GM23338 (cell line): ENCODE measurements around the gene SMIM41. TPM values are rescaled to one million over a fixed set of nuclear protein-coding genes. Genes with fewer than 3 reads are reported as not detected.
A peak's percentile ranks its signal among the peaks of the same experiment; 100 is the strongest.

ENCODE experiments used
- ATAC-seq: fragments of 200-7000 bp; cut with Tn5 transposase; 3 replicates; pipeline ENCODE4 v1.9.1; 2020
- DNase-seq: peaks from one replicate; pipeline ENCODE4 v3.0.0-alpha.2; 2015; ENCODE audit warnings: low spot score
- H2AFZ ChIP-seq: fragments of 200-600 bp; sonication (generic); 2 replicates; pipeline ENCODE4 v1.8.0; 2016; ENCODE audit warnings: antibody characterized with exemption, mild to moderate bottlenecking, moderate library complexity
- H3F3A ChIP-seq: fragments of 200-600 bp; sonication (generic); replicated peaks from 2 replicates; pipeline ENCODE4 v1.8.0; 2017; ENCODE audit warnings: antibody characterized with exemption, mixed run types, low read depth
- H3K27ac ChIP-seq: fragments of 200-600 bp; sonication (generic); 2 replicates; pipeline ENCODE4 v1.6.1; 2016; ENCODE audit warnings: low read depth
- H3K27me3 ChIP-seq: fragments of 200-600 bp; sonication (generic); 2 replicates; pipeline ENCODE4 v1.8.0; 2016; ENCODE audit warnings: mild to moderate bottlenecking, mixed run types, moderate library complexity; ENCODE audit not compliant: insufficient read depth
- H3K36me3 ChIP-seq: fragments of 200-600 bp; sonication (generic); 2 replicates; pipeline ENCODE4 v1.8.0; 2016; ENCODE audit warnings: mild to moderate bottlenecking; ENCODE audit not compliant: insufficient read depth
- H3K4me1 ChIP-seq: fragments of 200-600 bp; sonication (generic); 2 replicates; pipeline ENCODE4 v1.8.0; 2016; ENCODE audit warnings: mild to moderate bottlenecking, moderate library complexity; ENCODE audit not compliant: insufficient read depth
- H3K4me2 ChIP-seq: fragments of 200-600 bp; sonication (generic); 2 replicates; pipeline ENCODE4 v1.7.1; 2017; ENCODE audit warnings: mixed run types
- H3K4me3 ChIP-seq: fragments of 200-600 bp; sonication (generic); 2 replicates; pipeline ENCODE4 v1.6.1; 2016; ENCODE audit warnings: mixed run types
- H3K79me2 ChIP-seq: fragments of 200-600 bp; sonication (generic); replicated peaks from 2 replicates; pipeline ENCODE4 v1.8.0; 2017; ENCODE audit warnings: mild to moderate bottlenecking; ENCODE audit not compliant: insufficient read depth
- H3K9me2 ChIP-seq: fragments of 200-600 bp; sonication (generic); 2 replicates; pipeline ENCODE4 v1.8.0; 2017; ENCODE audit not compliant: insufficient read depth
- H4K20me1 ChIP-seq: fragments of 200-600 bp; sonication (generic); replicated peaks from 2 replicates; pipeline ENCODE4 v1.8.0; 2017; ENCODE audit warnings: mild to moderate bottlenecking; ENCODE audit not compliant: insufficient read depth
- H3K27ac Mint-ChIP-seq: 2 replicates; pipeline ENCODE4 v1.8.0; 2020; ENCODE audit warnings: inconsistent platforms, mild to moderate bottlenecking, moderate library complexity, mixed read lengths
- H3K27me3 Mint-ChIP-seq: 3 replicates; pipeline ENCODE4 v1.8.0; 2022; ENCODE audit warnings: low read depth, mild to moderate bottlenecking, moderate library complexity, mixed read lengths, inconsistent platforms; ENCODE audit not compliant: insufficient read depth, poor library complexity
- H3K36me3 Mint-ChIP-seq: 3 replicates; pipeline ENCODE4 v1.8.0; 2021; ENCODE audit warnings: low read depth, mild to moderate bottlenecking, inconsistent platforms, moderate library complexity, mixed read lengths
- H3K4me1 Mint-ChIP-seq: 3 replicates; pipeline ENCODE4 v1.8.0; 2020; ENCODE audit warnings: mild to moderate bottlenecking, inconsistent platforms, mixed read lengths
- H3K4me3 Mint-ChIP-seq: 3 replicates; pipeline ENCODE4 v1.8.0; 2021; ENCODE audit warnings: moderate library complexity, mild to moderate bottlenecking, inconsistent platforms, mixed read lengths
- H3K9me3 Mint-ChIP-seq: 3 replicates; pipeline ENCODE4 v1.8.0; 2020; ENCODE audit warnings: moderate library complexity, mild to moderate bottlenecking, inconsistent platforms, mixed read lengths
- CREB1 ChIP-seq: fragments of 250-450 bp; sonication (Bioruptor Pico); IDR thresholded peaks from 2 replicates; pipeline ENCODE4 v1.5.0; 2020; ENCODE audit warnings: low read depth, mild to moderate bottlenecking, moderate library complexity
- ZNF331 ChIP-seq: fragments of 250-450 bp; sonication (Bioruptor Pico); IDR thresholded peaks from 2 replicates; pipeline ENCODE4 v1.5.0; 2020; ENCODE audit warnings: low read depth, mild to moderate bottlenecking, moderate library complexity
- polyA plus RNA-seq: library from polyadenylated mRNA; unstranded; fragments of >200 nt; fragmentation: Nextera tagmentation; extraction: Ambion mirVana; gene quantifications from 2 replicates; pipeline ENCODE4 v1.2.1, GENCODE V29; 2016
- total RNA-seq: library from RNA; depleted of rRNA; stranded (reverse); fragments of >200 nt; shearing (Covaris generic); gene quantifications from 2 replicates; pipeline ENCODE4 v1.2.3, GENCODE V29; 2014
- TF ChIP-seq, protein P1 (sequence below), 2 experiments: fragments of 200-600 bp in 1 of 2; sonication (generic) in 1 of 2; conservative IDR thresholded peaks; 2 replicates each; pipeline versions ENCODE4 v1.5.1 to v1.6.1; 2016 to 2017; ENCODE audit warnings: antibody characterized with exemption in 2 of 2, low read depth in 2 of 2, mild to moderate bottlenecking in 2 of 2, moderate library complexity in 1 of 2
- TF ChIP-seq, protein P2 (sequence below): fragments of 250-450 bp; sonication (Bioruptor Pico); IDR thresholded peaks from 2 replicates; pipeline ENCODE4 v1.5.0; 2020; ENCODE audit warnings: mild to moderate bottlenecking, moderate library complexity
- TF ChIP-seq, protein P3 (sequence below): IDR thresholded peaks from one replicate; pipeline ENCODE4 v1.6.1; 2018; ENCODE audit warnings: antibody characterized with exemption; ENCODE audit not compliant: unreplicated experiment

SMIM41 gene
- total and polyA plus RNA-seq, 2 experiments from 2014 or later = 0.66 TPM

DNA sequence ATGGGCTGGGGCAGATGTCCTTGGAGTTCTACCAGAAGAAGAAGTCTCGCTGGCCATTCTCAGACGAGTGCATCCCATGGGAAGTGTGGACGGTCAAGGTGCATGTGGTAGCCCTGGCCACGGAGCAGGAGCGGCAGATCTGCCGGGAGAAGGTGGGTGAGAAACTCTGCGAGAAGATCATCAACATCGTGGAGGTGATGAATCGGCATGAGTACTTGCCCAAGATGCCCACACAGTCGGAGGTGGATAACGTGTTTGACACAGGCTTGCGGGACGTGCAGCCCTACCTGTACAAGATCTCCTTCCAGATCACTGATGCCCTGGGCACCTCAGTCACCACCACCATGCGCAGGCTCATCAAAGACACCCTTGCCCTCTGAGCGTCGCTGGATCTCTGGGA lies 2.7 kb upstream of the SMIM41 start:
- Histone ChIP-seq H4K20me1 (peaks cover 32% of the 10 kb centered on the region), H3K4me2 (no peak overlapping the region), H3K27me3 (peaks cover 12% of the 10 kb centered on the region; the same call in 1 of the 2 replicates), H3K79me2 (peaks cover 36% of the 10 kb centered on the region), H3K9me2 (no peaks in the 10 kb centered on the region), H3K27ac (no peak overlapping the region), H2AFZ (no peak overlapping the region), H3F3A (0 out of 2 replicates have a peak, but pooled peaks cover 7% of the 10 kb centered on the region), H3K36me3 (peaks cover 11% of the 10 kb centered on the region; the same call in 1 of the 2 replicates), H3K4me1 (peaks cover 27% of the 10 kb centered on the region; the same call in 1 of the 2 replicates), H3K4me3 (no peak overlapping the region)
- Mint-ChIP-seq H3K9me3 (no peaks in the 10 kb centered on the region), H3K27ac (no peak overlapping the region), H3K27me3 (peaks cover 10% of the 10 kb centered on the region), H3K4me3 (no peak overlapping the region), H3K4me1 (peaks cover 24% of the 10 kb centered on the region), H3K36me3 (peaks cover 56% of the 10 kb centered on the region)
- DNase-seq (no peak), ATAC-seq (no peak)
- TF ChIP-seq, protein P1, sequence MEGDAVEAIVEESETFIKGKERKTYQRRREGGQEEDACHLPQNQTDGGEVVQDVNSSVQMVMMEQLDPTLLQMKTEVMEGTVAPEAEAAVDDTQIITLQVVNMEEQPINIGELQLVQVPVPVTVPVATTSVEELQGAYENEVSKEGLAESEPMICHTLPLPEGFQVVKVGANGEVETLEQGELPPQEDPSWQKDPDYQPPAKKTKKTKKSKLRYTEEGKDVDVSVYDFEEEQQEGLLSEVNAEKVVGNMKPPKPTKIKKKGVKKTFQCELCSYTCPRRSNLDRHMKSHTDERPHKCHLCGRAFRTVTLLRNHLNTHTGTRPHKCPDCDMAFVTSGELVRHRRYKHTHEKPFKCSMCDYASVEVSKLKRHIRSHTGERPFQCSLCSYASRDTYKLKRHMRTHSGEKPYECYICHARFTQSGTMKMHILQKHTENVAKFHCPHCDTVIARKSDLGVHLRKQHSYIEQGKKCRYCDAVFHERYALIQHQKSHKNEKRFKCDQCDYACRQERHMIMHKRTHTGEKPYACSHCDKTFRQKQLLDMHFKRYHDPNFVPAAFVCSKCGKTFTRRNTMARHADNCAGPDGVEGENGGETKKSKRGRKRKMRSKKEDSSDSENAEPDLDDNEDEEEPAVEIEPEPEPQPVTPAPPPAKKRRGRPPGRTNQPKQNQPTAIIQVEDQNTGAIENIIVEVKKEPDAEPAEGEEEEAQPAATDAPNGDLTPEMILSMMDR (conservative IDR thresholded peaks at IDR 0.05; ENCODE audit: low read depth in 2 of 2) = no peak
- TF ChIP-seq CREB1 (CRISPR knock-in tag) = no peak
- no peak for TF ChIP-seq ZNF331 (CRISPR knock-in tag)

DNA sequence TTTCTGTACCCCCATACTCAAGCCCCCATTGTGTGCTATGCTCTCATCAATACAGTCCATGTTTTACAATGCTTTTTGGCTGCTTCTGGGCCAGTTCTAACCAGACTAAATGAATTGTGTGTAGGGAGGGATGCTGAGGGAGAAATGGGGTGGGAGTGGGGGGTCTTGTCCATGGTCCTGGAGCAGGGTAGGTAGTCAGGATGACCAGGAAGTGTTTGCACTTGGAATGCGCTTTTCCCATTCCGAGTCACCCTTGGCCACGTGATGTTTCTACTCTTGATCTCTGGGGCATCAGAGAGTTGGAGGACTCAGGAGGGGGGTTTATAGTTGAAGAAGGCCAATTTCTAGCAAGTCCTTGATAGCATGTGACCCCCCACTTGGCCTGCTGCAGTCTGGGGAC lies 1.2 kb upstream of the SMIM41 start:
- Histone ChIP-seq H3K4me1 (peaks cover 40% of the 10 kb centered on the region; the same call in 1 of the 2 replicates), H3K36me3 (peaks cover 6% of the 10 kb centered on the region; the same call in 1 of the 2 replicates), H4K20me1 (peaks cover 21% of the 10 kb centered on the region), H3K9me2 (no peaks in the 10 kb centered on the region), H3K27me3 (peaks cover 12% of the 10 kb centered on the region; the same call in 1 of the 2 replicates), H2AFZ (no peak overlapping the region), H3K79me2 (peaks cover 21% of the 10 kb centered on the region), H3K4me2 (no peak overlapping the region), H3F3A (0 out of 2 replicates have a peak, but pooled peaks cover 11% of the 10 kb centered on the region), H3K4me3 (no peak overlapping the region), H3K27ac (no peak overlapping the region)
- H3K4me3 Mint-ChIP-seq = no peak overlapping the region
- no peaks in the 10 kb centered on the region for H3K9me3 Mint-ChIP-seq
- H3K4me1 Mint-ChIP-seq = peaks cover 33% of the 10 kb centered on the region
- H3K36me3 Mint-ChIP-seq = peaks cover 49% of the 10 kb centered on the region
- TF ChIP-seq, protein P2, sequence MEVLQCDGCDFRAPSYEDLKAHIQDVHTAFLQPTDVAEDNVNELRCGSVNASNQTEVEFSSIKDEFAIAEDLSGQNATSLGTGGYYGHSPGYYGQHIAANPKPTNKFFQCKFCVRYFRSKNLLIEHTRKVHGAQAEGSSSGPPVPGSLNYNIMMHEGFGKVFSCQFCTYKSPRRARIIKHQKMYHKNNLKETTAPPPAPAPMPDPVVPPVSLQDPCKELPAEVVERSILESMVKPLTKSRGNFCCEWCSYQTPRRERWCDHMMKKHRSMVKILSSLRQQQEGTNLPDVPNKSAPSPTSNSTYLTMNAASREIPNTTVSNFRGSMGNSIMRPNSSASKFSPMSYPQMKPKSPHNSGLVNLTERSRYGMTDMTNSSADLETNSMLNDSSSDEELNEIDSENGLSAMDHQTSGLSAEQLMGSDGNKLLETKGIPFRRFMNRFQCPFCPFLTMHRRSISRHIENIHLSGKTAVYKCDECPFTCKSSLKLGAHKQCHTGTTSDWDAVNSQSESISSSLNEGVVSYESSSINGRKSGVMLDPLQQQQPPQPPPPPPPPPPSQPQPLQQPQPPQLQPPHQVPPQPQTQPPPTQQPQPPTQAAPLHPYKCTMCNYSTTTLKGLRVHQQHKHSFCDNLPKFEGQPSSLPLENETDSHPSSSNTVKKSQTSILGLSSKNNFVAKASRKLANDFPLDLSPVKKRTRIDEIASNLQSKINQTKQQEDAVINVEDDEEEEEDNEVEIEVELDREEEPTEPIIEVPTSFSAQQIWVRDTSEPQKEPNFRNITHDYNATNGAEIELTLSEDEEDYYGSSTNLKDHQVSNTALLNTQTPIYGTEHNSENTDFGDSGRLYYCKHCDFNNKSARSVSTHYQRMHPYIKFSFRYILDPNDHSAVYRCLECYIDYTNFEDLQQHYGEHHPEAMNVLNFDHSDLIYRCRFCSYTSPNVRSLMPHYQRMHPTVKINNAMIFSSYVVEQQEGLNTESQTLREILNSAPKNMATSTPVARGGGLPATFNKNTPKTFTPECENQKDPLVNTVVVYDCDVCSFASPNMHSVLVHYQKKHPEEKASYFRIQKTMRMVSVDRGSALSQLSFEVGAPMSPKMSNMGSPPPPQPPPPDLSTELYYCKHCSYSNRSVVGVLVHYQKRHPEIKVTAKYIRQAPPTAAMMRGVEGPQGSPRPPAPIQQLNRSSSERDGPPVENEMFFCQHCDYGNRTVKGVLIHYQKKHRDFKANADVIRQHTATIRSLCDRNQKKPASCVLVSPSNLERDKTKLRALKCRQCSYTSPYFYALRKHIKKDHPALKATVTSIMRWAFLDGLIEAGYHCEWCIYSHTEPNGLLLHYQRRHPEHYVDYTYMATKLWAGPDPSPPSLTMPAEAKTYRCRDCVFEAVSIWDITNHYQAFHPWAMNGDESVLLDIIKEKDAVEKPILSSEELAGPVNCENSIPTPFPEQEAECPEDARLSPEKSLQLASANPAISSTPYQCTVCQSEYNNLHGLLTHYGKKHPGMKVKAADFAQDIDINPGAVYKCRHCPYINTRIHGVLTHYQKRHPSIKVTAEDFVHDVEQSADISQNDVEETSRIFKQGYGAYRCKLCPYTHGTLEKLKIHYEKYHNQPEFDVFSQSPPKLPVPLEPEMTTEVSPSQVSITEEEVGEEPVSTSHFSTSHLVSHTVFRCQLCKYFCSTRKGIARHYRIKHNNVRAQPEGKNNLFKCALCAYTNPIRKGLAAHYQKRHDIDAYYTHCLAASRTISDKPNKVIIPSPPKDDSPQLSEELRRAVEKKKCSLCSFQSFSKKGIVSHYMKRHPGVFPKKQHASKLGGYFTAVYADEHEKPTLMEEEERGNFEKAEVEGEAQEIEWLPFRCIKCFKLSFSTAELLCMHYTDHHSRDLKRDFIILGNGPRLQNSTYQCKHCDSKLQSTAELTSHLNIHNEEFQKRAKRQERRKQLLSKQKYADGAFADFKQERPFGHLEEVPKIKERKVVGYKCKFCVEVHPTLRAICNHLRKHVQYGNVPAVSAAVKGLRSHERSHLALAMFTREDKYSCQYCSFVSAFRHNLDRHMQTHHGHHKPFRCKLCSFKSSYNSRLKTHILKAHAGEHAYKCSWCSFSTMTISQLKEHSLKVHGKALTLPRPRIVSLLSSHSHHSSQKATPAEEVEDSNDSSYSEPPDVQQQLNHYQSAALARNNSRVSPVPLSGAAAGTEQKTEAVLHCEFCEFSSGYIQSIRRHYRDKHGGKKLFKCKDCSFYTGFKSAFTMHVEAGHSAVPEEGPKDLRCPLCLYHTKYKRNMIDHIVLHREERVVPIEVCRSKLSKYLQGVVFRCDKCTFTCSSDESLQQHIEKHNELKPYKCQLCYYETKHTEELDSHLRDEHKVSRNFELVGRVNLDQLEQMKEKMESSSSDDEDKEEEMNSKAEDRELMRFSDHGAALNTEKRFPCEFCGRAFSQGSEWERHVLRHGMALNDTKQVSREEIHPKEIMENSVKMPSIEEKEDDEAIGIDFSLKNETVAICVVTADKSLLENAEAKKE (CRISPR knock-in tag) = no peak
- TF ChIP-seq, protein P3, sequence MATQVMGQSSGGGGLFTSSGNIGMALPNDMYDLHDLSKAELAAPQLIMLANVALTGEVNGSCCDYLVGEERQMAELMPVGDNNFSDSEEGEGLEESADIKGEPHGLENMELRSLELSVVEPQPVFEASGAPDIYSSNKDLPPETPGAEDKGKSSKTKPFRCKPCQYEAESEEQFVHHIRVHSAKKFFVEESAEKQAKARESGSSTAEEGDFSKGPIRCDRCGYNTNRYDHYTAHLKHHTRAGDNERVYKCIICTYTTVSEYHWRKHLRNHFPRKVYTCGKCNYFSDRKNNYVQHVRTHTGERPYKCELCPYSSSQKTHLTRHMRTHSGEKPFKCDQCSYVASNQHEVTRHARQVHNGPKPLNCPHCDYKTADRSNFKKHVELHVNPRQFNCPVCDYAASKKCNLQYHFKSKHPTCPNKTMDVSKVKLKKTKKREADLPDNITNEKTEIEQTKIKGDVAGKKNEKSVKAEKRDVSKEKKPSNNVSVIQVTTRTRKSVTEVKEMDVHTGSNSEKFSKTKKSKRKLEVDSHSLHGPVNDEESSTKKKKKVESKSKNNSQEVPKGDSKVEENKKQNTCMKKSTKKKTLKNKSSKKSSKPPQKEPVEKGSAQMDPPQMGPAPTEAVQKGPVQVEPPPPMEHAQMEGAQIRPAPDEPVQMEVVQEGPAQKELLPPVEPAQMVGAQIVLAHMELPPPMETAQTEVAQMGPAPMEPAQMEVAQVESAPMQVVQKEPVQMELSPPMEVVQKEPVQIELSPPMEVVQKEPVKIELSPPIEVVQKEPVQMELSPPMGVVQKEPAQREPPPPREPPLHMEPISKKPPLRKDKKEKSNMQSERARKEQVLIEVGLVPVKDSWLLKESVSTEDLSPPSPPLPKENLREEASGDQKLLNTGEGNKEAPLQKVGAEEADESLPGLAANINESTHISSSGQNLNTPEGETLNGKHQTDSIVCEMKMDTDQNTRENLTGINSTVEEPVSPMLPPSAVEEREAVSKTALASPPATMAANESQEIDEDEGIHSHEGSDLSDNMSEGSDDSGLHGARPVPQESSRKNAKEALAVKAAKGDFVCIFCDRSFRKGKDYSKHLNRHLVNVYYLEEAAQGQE = peak; percentile 71
- DNase-seq (peak; percentile 22), ATAC-seq (no peak)
- peaks cover 14% of the 10 kb centered on the region for H3K27me3 Mint-ChIP-seq
- no peak overlapping the region for H3K27ac Mint-ChIP-seq
